Measurements from ENCODE around the gene TRAF3.
"Not testable (repeated sequence)": the region's sequence is repeated elsewhere in the genome, so short reads cannot be mapped to it uniquely, and the experiment has no call there.

TRAF3 gene

GRCh38 chr14:102831163-102831804, 54.0 kb downstream of the TRAF3 start:
- no peak overlapping the region for H3K4me3 ChIP-seq (ENCODE audit: low read length)
- no peak overlapping the region for H3K9ac ChIP-seq (ENCODE audit: low read length)
- H3K27ac ChIP-seq (ENCODE audit: low read depth, low read length) = no peak overlapping the region

DNA sequence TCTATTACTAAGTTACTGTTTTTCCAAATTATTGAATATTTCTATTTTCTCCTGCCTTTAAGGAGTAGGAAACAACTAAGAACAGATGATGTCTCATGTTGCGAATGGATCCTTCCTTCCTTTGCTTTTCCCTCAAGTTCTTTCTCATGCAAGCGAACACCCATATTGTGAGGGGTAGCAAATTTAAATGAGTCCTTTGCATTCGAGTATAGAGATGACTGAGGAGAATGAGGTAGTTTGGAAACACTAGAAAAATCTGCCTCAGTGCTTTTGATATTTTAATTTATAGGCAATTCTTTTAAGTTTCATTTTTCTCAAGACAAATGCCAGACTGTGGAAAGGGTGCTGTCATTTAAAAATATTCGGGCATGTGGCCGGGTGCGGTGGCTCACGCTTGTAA, 56.1 kb downstream of the TRAF3 start:
- Histone ChIP-seq H3K27ac (ENCODE audit: low read depth, low read length) (no peak overlapping the region), H3K4me1 (ENCODE audit: control insufficient read depth, insufficient read depth, low read length) (no peaks in the 10 kb centered on the region), H3K4me3 (ENCODE audit: low read length) (no peak overlapping the region), H3K9ac (ENCODE audit: low read length) (no peak overlapping the region), H3K36me3 (ENCODE audit: control insufficient read depth, insufficient read depth, low read length) (no peaks in the 10 kb centered on the region), H3K27me3 (ENCODE audit: control insufficient read depth, insufficient read depth, low read length) (no peaks in the 10 kb centered on the region)

More at GRCh38 chr14:102831163-102831804, 54.0 kb downstream of the TRAF3 start:
- H3K27me3 ChIP-seq (ENCODE audit: control insufficient read depth, insufficient read depth, low read length) = no peaks in the 10 kb centered on the region
- no peaks in the 10 kb centered on the region for H3K36me3 ChIP-seq (ENCODE audit: control insufficient read depth, insufficient read depth, low read length)
- no peaks in the 10 kb centered on the region for H3K4me1 ChIP-seq (ENCODE audit: control insufficient read depth, insufficient read depth, low read length)

GRCh38 chr14:102833991-102834390, 56.7 kb downstream of the TRAF3 start:
- Histone ChIP-seq H3K9ac (ENCODE audit: low read length) (no peak overlapping the region), H3K4me3 (ENCODE audit: low read length) (no peak overlapping the region), H3K27ac (ENCODE audit: low read depth, low read length) (no peak overlapping the region), H3K36me3 (ENCODE audit: control insufficient read depth, insufficient read depth, low read length) (no peaks in the 10 kb centered on the region), H3K27me3 (ENCODE audit: control insufficient read depth, insufficient read depth, low read length) (no peaks in the 10 kb centered on the region), H3K4me1 (ENCODE audit: control insufficient read depth, insufficient read depth, low read length) (no peaks in the 10 kb centered on the region)

GRCh38 chr14:102835959-102836358, 58.7 kb downstream of the TRAF3 start:
- Histone ChIP-seq H3K4me3 (ENCODE audit: low read length) (no peak overlapping the region), H3K36me3 (ENCODE audit: control insufficient read depth, insufficient read depth, low read length) (no peaks in the 10 kb centered on the region), H3K27ac (ENCODE audit: low read depth, low read length) (no peak overlapping the region), H3K4me1 (ENCODE audit: control insufficient read depth, insufficient read depth, low read length) (no peaks in the 10 kb centered on the region), H3K9ac (ENCODE audit: low read length) (no peak overlapping the region), H3K27me3 (ENCODE audit: control insufficient read depth, insufficient read depth, low read length) (no peaks in the 10 kb centered on the region)

- not testable (repeated sequence) for H3K4me3 ChIP-seq (ENCODE audit: low read length); H3K27ac ChIP-seq (ENCODE audit: low read depth, low read length); H3K36me3 ChIP-seq (ENCODE audit: control insufficient read depth, insufficient read depth, low read length)
Measured at GRCh38 chr14:102837120-102837519, 59.9 kb downstream of the TRAF3 start.

DNA sequence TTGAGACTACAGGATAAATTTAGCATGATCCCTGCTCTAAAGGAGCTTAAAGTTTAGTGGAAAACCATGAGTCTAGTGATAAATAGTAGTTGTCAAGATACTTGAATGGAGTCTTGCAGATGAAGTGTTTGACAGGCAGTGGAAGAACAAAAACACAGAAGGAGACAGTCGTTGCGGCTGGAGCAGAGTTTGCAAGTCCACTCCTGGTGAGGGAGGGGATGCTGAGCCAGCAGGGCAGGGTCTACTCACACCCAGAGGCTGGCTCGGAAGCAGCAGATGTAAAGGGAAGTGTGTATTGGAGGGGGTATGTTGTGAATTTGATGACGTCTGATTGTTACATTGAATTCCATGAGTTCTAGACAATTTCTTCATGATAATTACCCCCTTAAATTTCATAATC, 61.3 kb downstream of the TRAF3 start:
- H3K9ac ChIP-seq (ENCODE audit: low read length) = no peak overlapping the region
- H3K27me3 ChIP-seq (ENCODE audit: control insufficient read depth, insufficient read depth, low read length) = no peaks in the 10 kb centered on the region
- H3K27ac ChIP-seq (ENCODE audit: low read depth, low read length) = no peak overlapping the region
- H3K36me3 ChIP-seq (ENCODE audit: control insufficient read depth, insufficient read depth, low read length) = no peaks in the 10 kb centered on the region
- no peaks in the 10 kb centered on the region for H3K4me1 ChIP-seq (ENCODE audit: control insufficient read depth, insufficient read depth, low read length)
- no peak overlapping the region for H3K4me3 ChIP-seq (ENCODE audit: low read length)

More at GRCh38 chr14:102837120-102837519, 59.9 kb downstream of the TRAF3 start:
- H3K9ac ChIP-seq (ENCODE audit: low read length); H3K4me1 ChIP-seq (ENCODE audit: control insufficient read depth, insufficient read depth, low read length); H3K27me3 ChIP-seq (ENCODE audit: control insufficient read depth, insufficient read depth, low read length): not testable (repeated sequence)

GRCh38 chr14:102840115-102840514, 62.9 kb downstream of the TRAF3 start:
- no peaks in the 10 kb centered on the region for H3K27me3 ChIP-seq (ENCODE audit: control insufficient read depth, insufficient read depth, low read length)
- no peak overlapping the region for H3K27ac ChIP-seq (ENCODE audit: low read depth, low read length)
- H3K4me1 ChIP-seq (ENCODE audit: control insufficient read depth, insufficient read depth, low read length) = no peaks in the 10 kb centered on the region
- H3K9ac ChIP-seq (ENCODE audit: low read length) = no peak overlapping the region
- no peak overlapping the region for H3K4me3 ChIP-seq (ENCODE audit: low read length)
- H3K36me3 ChIP-seq (ENCODE audit: control insufficient read depth, insufficient read depth, low read length) = no peaks in the 10 kb centered on the region

GRCh38 chr14:102840771-102841528, 63.7 kb downstream of the TRAF3 start:
- no peaks in the 10 kb centered on the region for H3K36me3 ChIP-seq (ENCODE audit: control insufficient read depth, insufficient read depth, low read length)
- no peak overlapping the region for H3K4me3 ChIP-seq (ENCODE audit: low read length)
- H3K27ac ChIP-seq (ENCODE audit: low read depth, low read length) = no peak overlapping the region
- H3K27me3 ChIP-seq (ENCODE audit: control insufficient read depth, insufficient read depth, low read length) = no peaks in the 10 kb centered on the region
- H3K4me1 ChIP-seq (ENCODE audit: control insufficient read depth, insufficient read depth, low read length) = no peaks in the 10 kb centered on the region
- no peak overlapping the region for H3K9ac ChIP-seq (ENCODE audit: low read length)

DNA sequence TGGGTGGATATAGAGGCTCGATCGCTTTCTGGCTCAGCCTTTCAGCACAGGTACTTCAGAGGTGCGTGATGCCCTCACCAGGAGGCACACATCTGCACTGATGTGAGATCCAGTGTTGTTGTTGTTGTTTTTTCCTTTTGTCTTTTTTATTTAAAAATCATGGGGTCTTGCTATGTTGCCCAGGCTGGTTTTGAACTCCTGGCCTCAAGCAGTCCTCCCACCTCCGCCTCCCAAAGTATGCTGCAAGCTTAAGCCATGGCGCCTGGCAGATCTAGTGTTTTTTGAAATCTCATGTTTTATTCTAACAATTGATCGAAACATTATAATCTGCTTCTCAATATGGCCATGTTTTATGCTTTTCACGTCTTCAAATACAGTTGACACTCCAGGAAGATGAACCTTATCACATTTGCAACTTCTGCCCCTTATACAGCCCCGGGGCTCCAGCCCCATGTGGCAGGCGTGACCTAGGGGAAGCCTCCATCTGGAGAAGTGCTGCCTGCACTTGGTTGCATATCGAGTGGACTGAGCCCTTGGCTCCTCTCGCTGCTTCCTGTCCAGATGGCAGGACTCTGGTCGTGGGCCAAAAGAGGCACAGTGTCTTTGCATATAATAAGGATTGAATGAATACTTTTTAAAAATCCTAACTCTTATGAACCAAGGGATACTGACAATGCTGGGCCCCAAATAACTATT, 71.7 kb downstream of the TRAF3 start:
- no peaks in the 10 kb centered on the region for H3K36me3 ChIP-seq (ENCODE audit: control insufficient read depth, insufficient read depth, low read length)
- peak overlapping the region; percentile 75 for H3K27ac ChIP-seq (ENCODE audit: low read depth, low read length)
- H3K27me3 ChIP-seq (ENCODE audit: control insufficient read depth, insufficient read depth, low read length) = no peaks in the 10 kb centered on the region
- H3K9ac ChIP-seq (ENCODE audit: low read length) = no peak overlapping the region
- no peak overlapping the region for H3K4me3 ChIP-seq (ENCODE audit: low read length)
- peaks cover 8% of the 10 kb centered on the region for H3K4me1 ChIP-seq (ENCODE audit: control insufficient read depth, insufficient read depth, low read length)

GRCh38 chr14:102849526-102850379, 72.5 kb downstream of the TRAF3 start:
- Histone ChIP-seq H3K9ac (ENCODE audit: low read length) (no peak overlapping the region), H3K27ac (ENCODE audit: low read depth, low read length) (peak overlapping the region; percentile 75), H3K4me3 (ENCODE audit: low read length) (peak overlapping the region; percentile 54), H3K4me1 (ENCODE audit: control insufficient read depth, insufficient read depth, low read length) (peaks cover 8% of the 10 kb centered on the region), H3K27me3 (ENCODE audit: control insufficient read depth, insufficient read depth, low read length) (no peaks in the 10 kb centered on the region), H3K36me3 (ENCODE audit: control insufficient read depth, insufficient read depth, low read length) (no peaks in the 10 kb centered on the region)

GRCh38 chr14:102853648-102854047, 76.4 kb downstream of the TRAF3 start:
- Histone ChIP-seq H3K4me3 (ENCODE audit: low read length) (no peak overlapping the region), H3K36me3 (ENCODE audit: control insufficient read depth, insufficient read depth, low read length) (no peaks in the 10 kb centered on the region), H3K27ac (ENCODE audit: low read depth, low read length) (no peak overlapping the region), H3K27me3 (ENCODE audit: control insufficient read depth, insufficient read depth, low read length) (no peaks in the 10 kb centered on the region), H3K4me1 (ENCODE audit: control insufficient read depth, insufficient read depth, low read length) (peaks cover 8% of the 10 kb centered on the region), H3K9ac (ENCODE audit: low read length) (no peak overlapping the region)

Data from rectal smooth muscle tissue (tissue), 1 donor.